ENCODE measurements around the gene GPSM3. TPM values are rescaled to one million over a fixed set of nuclear protein-coding genes. Genes with fewer than 3 reads are reported as not detected.
"Not testable (repeated sequence)": the region's sequence is repeated elsewhere in the genome, so short reads cannot be mapped to it uniquely, and the experiment has no call there.

GPSM3 gene
- total and polyA plus RNA-seq, 4 donors = 2.3 to 8.0 (median 6.3) TPM

DNA sequence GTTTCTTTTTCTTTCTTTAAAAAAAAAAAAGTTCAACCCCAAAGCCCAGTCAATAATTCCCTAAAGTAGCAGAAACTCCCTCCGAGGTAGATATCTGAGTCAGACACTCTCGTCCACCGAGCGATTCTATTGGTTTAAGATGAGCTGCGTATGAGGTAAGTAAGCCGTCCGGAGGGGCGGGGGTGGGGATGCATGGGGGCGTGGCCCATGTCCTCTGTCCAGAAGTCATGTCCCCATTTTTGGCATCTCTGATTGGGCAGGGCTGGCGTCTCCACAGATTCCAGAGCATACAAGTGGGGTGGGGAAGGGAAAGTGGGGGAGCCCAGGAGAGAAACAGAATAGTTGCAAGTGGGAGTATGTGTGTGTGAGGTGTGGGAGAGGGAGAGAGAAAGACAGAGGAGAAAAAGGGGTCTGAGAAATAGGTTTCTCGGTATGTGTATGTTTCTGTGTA, 6.7 kb downstream of the GPSM3 start:
- peaks cover 0 to 35% (median 17%) of the 10 kb centered on the region in 4 donors for H3K36me3 ChIP-seq (ENCODE audit: control insufficient read depth in 4 of 4, insufficient read depth in 3 of 4, low read depth in 1 of 4, low read length in 3 of 4)

DNA sequence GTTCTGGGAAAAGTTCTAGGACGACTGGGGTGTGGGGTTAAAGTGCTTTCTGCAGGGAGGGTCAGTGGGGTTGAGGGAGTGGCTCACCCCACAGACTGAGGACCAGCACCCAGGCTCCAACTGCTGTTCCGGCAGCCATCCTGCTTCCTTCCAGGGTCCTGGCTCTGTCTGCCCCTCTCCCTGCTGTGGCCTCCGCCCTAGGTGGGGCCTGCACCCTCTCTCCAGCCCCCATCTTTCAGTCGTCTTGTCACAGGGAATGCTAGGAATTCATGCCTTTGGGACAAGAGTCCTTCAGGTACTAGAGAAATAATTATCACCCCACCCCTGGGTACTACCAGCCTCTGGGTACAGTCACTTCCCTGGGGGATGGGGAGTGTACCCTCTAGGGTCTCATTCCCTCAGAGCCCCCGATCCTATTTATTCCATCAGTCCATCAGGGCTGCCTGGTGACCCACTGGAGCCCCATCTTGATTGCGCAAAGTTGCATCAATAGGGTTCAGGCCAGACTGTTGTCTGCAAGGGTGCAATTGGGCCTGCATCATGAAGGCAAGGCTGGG, 8.3 kb downstream of the GPSM3 start, which contains the start of gene AGER:
Gene AGER, minus strand, starts transcription at position 170 of the 557 bp plus-strand sequence. Its CDS starts 31 bp downstream, at position 139.
- peaks cover 5 to 23% (median 16%) of the 10 kb centered on the region in 4 donors for H3K4me1 ChIP-seq (ENCODE audit: control insufficient read depth in 4 of 4, insufficient read depth in 4 of 4, low read length in 3 of 4)
- H3K4me3 ChIP-seq (ENCODE audit: low read depth in 1 of 3, low read length in 3 of 3) = no peak within 1 kb of the TSS
- no peak for DNase-seq (ENCODE audit: low spot score)
- H3K9ac ChIP-seq (ENCODE audit: low read depth in 1 of 2, low read length in 2 of 2) = no peak within 1 kb of the TSS
- 86% methylated on average over 6 of the region's 6 CpGs for WGBS
- peaks cover 0 to 35% (median 19%) of the 10 kb centered on the region in 4 donors for H3K36me3 ChIP-seq (ENCODE audit: control insufficient read depth in 4 of 4, insufficient read depth in 3 of 4, low read depth in 1 of 4, low read length in 3 of 4)
- TF ChIP-seq HNF4G (IDR thresholded peaks at IDR 0.05) (no peak), YY1 (IDR thresholded peaks at IDR 0.05) (no peak), HNF4A (conservative IDR thresholded peaks at IDR 0.05) (no peak), RXRA (IDR thresholded peaks at IDR 0.05) (no peak), CTCF (IDR thresholded peaks at IDR 0.05; ENCODE audit: low read depth, low read length, missing input control) (no peak)
- H3K27ac ChIP-seq (ENCODE audit: low read depth in 1 of 2, low read length in 2 of 2) = peak within 1 kb of the TSS in 1 of 2 donors; percentile 25
- H3K27me3 ChIP-seq (ENCODE audit: control insufficient read depth in 4 of 4, insufficient read depth in 4 of 4, low read length in 3 of 4) = no peaks in the 10 kb centered on the region
- no peaks in the 10 kb centered on the region for H3K9me3 ChIP-seq (ENCODE audit: control insufficient read depth in 4 of 4, low read length in 3 of 4)

More for the DNA sequence above, 6.7 kb downstream of the GPSM3 start:
- not testable (repeated sequence) for H3K9me3 ChIP-seq (ENCODE audit: control insufficient read depth in 4 of 4, low read length in 3 of 4); H3K27me3 ChIP-seq (ENCODE audit: control insufficient read depth in 4 of 4, insufficient read depth in 4 of 4, low read length in 3 of 4); H3K9ac ChIP-seq (ENCODE audit: low read depth in 1 of 2, low read length in 2 of 2); H3K4me3 ChIP-seq (ENCODE audit: low read depth in 1 of 3, low read length in 3 of 3)
- Histone ChIP-seq H3K4me1 (ENCODE audit: control insufficient read depth in 4 of 4, insufficient read depth in 4 of 4, low read length in 3 of 4) (peaks cover 6 to 21% (median 12%) of the 10 kb centered on the region in 4 donors), H3K27ac (ENCODE audit: low read depth in 1 of 2, low read length in 2 of 2) (peak overlapping the region; percentile 31 to 46)
- peak; percentile 87 for DNase-seq (ENCODE audit: low spot score)
- 30% methylated on average over 11 of the region's 11 CpGs for WGBS
- peak in 1 of 2 donors; percentile 9 for TF ChIP-seq HNF4A (conservative IDR thresholded peaks at IDR 0.05)

DNA sequence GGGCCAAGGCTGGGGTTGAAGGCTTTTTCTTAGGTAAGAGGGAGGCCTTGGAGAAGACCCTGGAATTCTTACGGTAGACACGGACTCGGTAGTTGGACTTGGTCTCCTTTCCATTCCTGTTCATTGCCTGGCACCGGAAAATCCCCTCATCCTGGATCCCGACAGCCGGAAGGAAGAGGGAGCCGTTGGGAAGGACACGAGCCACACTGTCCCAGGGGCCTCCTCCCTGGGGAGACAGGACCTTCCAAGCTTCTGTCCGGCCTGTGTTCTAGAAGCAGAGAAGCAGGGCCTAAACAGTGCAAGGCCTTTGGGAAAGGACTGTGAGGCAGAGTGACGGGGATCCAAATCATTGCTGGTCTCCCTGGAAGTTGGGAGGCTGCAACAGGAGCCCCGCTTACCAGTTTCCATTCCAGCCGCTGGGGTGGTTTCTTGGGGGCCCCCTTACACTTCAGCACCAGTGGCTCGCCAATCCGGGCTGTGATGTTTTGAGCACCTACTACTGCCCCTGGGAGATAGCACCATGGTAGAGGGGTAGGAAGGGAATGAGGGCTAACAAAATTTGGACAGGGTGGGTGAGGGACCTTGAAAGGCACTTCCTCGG, 8.9 kb downstream of the GPSM3 start:
- peak overlapping the region in 1 of 2 donors; percentile 25 for H3K27ac ChIP-seq (ENCODE audit: low read depth in 1 of 2, low read length in 2 of 2)
- DNase-seq (ENCODE audit: low spot score) = no peak
- H3K4me1 ChIP-seq (ENCODE audit: control insufficient read depth in 4 of 4, insufficient read depth in 4 of 4, low read length in 3 of 4) = peaks cover 0 to 23% (median 15%) of the 10 kb centered on the region in 4 donors

More for the DNA sequence above, 8.9 kb downstream of the GPSM3 start:
- no peak for TF ChIP-seq MAX (IDR thresholded peaks at IDR 0.05)
- no peak for TF ChIP-seq FOXA2 (IDR thresholded peaks at IDR 0.05)
- TF ChIP-seq RXRA (IDR thresholded peaks at IDR 0.05) = no peak
- no peak for TF ChIP-seq HNF4A (conservative IDR thresholded peaks at IDR 0.05)
- TF ChIP-seq REST (IDR thresholded peaks at IDR 0.05) = no peak
- no peak for TF ChIP-seq HNF4G (IDR thresholded peaks at IDR 0.05)
- no peak overlapping the region for H3K9ac ChIP-seq (ENCODE audit: low read depth in 1 of 2, low read length in 2 of 2)
- H3K27me3 ChIP-seq (ENCODE audit: control insufficient read depth in 4 of 4, insufficient read depth in 4 of 4, low read length in 3 of 4) = no peaks in the 10 kb centered on the region
- no peaks in the 10 kb centered on the region for H3K9me3 ChIP-seq (ENCODE audit: control insufficient read depth in 4 of 4, low read length in 3 of 4)
- H3K4me3 ChIP-seq (ENCODE audit: low read depth in 1 of 3, low read length in 3 of 3) = no peak overlapping the region
- H3K36me3 ChIP-seq (ENCODE audit: control insufficient read depth in 4 of 4, insufficient read depth in 3 of 4, low read depth in 1 of 4, low read length in 3 of 4) = peaks cover 0 to 35% (median 19%) of the 10 kb centered on the region in 4 donors
- 88% methylated on average over 15 of the region's 15 CpGs for WGBS

Data from liver (tissue), 9 donors.